ENCODE data around the gene TASP1. TPM values are rescaled to one million over a fixed set of nuclear protein-coding genes. Genes with fewer than 3 reads are reported as not detected.

The TASP1 gene
- total RNA-seq, 2 donors from 2014 or later: 15.8 to 16.6 TPM

- Mint-ChIP-seq H3K4me1 (peaks cover 66% of the 10 kb centered on the region), H3K9me3 (no peaks in the 10 kb centered on the region), H3K27ac (peak overlapping the region; percentile 90), H3K4me3 (peak overlapping the region; percentile 77), H3K27me3 (ENCODE audit: insufficient read depth) (peaks cover 34% of the 10 kb centered on the region), H3K36me3 (ENCODE audit: low read depth) (peaks cover 11% of the 10 kb centered on the region)
- Histone ChIP-seq H3K9me3 (ENCODE audit: control insufficient read depth, low read length) (no peaks in the 10 kb centered on the region), H3K36me3 (ENCODE audit: control insufficient read depth, insufficient read depth, low read length) (no peaks in the 10 kb centered on the region), H3K9ac (ENCODE audit: extremely low read depth, low read length, poor library complexity, severe bottlenecking) (no peak overlapping the region), H3K4me3 (ENCODE audit: low read length) (no peak overlapping the region), H3K27me3 (ENCODE audit: control insufficient read depth, insufficient read depth, low read length, poor library complexity, severe bottlenecking) (peaks cover 22% of the 10 kb centered on the region), H3K4me1 (ENCODE audit: control insufficient read depth, insufficient read depth, low read length) (peaks cover 13% of the 10 kb centered on the region), H3K27ac (ENCODE audit: low read depth, low read length) (no peak overlapping the region)
- no peak for DNase-seq
- no peak for TF ChIP-seq CTCF (conservative IDR thresholded peaks at IDR 0.05)
These were observed 282.1 kb downstream of the TASP1 start for GRCh38 chr20:13356591-13356990.

- Mint-ChIP-seq H3K4me1 (peaks cover 60% of the 10 kb centered on the region), H3K9me3 (no peaks in the 10 kb centered on the region), H3K27me3 (ENCODE audit: insufficient read depth) (peaks cover 34% of the 10 kb centered on the region), H3K27ac (no peak overlapping the region), H3K36me3 (ENCODE audit: low read depth) (peaks cover 8% of the 10 kb centered on the region), H3K4me3 (no peak overlapping the region)
- no peak overlapping the region for H3K4me3 ChIP-seq (ENCODE audit: low read length)
- no peak for DNase-seq
- H3K36me3 ChIP-seq (ENCODE audit: control insufficient read depth, insufficient read depth, low read length): no peaks in the 10 kb centered on the region
- no peaks in the 10 kb centered on the region for H3K9me3 ChIP-seq (ENCODE audit: control insufficient read depth, low read length)
- H3K9ac ChIP-seq (ENCODE audit: extremely low read depth, low read length, poor library complexity, severe bottlenecking): no peak overlapping the region
- H3K4me1 ChIP-seq (ENCODE audit: control insufficient read depth, insufficient read depth, low read length): peaks cover 13% of the 10 kb centered on the region
- H3K27me3 ChIP-seq (ENCODE audit: control insufficient read depth, insufficient read depth, low read length, poor library complexity, severe bottlenecking): peaks cover 22% of the 10 kb centered on the region
- TF ChIP-seq CTCF (conservative IDR thresholded peaks at IDR 0.05): no peak
- H3K27ac ChIP-seq (ENCODE audit: low read depth, low read length): no peak overlapping the region
These were observed 282.7 kb downstream of the TASP1 start for GRCh38 chr20:13355941-13356486.

- peaks cover 31% of the 10 kb centered on the region for H3K27me3 Mint-ChIP-seq (ENCODE audit: insufficient read depth)
- no peaks in the 10 kb centered on the region for H3K9me3 ChIP-seq (ENCODE audit: control insufficient read depth, low read length)
- peaks cover 13% of the 10 kb centered on the region for H3K4me1 ChIP-seq (ENCODE audit: control insufficient read depth, insufficient read depth, low read length)
- H3K4me1 Mint-ChIP-seq: peaks cover 56% of the 10 kb centered on the region
- no peak for TF ChIP-seq CTCF (conservative IDR thresholded peaks at IDR 0.05)
- no peak overlapping the region for H3K27ac ChIP-seq (ENCODE audit: low read depth, low read length)
- WGBS, 2 experiments (ENCODE audit: insufficient coverage in 1 of 2, insufficient read length in 1 of 2): 100% methylated on average over 1 of the region's 3 CpGs; no CpG with 5 or more reads in 1 of the 2 experiments
- H3K36me3 ChIP-seq (ENCODE audit: control insufficient read depth, insufficient read depth, low read length): no peaks in the 10 kb centered on the region
- no peak overlapping the region for H3K4me3 Mint-ChIP-seq
- H3K9me3 Mint-ChIP-seq: no peaks in the 10 kb centered on the region
- peaks cover 5% of the 10 kb centered on the region for H3K36me3 Mint-ChIP-seq (ENCODE audit: low read depth)
- H3K4me3 ChIP-seq (ENCODE audit: low read length): no peak overlapping the region
- H3K9ac ChIP-seq (ENCODE audit: extremely low read depth, low read length, poor library complexity, severe bottlenecking): no peak overlapping the region
- H3K27ac Mint-ChIP-seq: no peak overlapping the region
- no peak for DNase-seq
- peaks cover 22% of the 10 kb centered on the region for H3K27me3 ChIP-seq (ENCODE audit: control insufficient read depth, insufficient read depth, low read length, poor library complexity, severe bottlenecking)
These were observed 283.3 kb downstream of the TASP1 start for GRCh38 chr20:13355411-13355810.

Measured in endodermal cell (in vitro differentiated cells).